HG03342 (cell line): ENCODE data around the gene NCKAP5.

ENCODE experiments used
- ATAC-seq: cut with Tn5 transposase; IDR thresholded peaks from one replicate; pipeline ENCODE4 v1.9.1; 2021; ENCODE audit warnings: mild to moderate bottlenecking, moderate library complexity; ENCODE audit not compliant: unreplicated experiment

NCKAP5 gene

DNA sequence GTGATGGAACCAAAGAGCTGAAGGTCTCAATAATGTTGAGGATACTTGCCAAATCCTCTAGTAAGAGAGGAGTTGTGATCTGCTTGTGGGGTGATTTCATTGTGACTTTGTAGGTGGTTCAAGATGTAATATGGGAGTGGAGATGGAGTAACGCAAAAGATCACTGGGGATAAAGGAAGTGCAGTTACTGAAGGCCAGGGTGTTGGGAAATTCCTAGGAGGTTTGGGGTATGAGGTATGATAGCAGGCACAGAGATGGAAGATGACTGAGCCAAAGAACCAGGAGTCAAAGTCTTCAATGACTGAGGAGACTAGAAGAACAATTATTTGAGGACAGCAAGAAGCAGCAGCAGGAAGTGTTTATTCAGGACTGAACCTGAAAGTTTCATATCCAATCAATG lies 222.6 kb downstream of the NCKAP5 start:
- ATAC-seq: no peak

DNA sequence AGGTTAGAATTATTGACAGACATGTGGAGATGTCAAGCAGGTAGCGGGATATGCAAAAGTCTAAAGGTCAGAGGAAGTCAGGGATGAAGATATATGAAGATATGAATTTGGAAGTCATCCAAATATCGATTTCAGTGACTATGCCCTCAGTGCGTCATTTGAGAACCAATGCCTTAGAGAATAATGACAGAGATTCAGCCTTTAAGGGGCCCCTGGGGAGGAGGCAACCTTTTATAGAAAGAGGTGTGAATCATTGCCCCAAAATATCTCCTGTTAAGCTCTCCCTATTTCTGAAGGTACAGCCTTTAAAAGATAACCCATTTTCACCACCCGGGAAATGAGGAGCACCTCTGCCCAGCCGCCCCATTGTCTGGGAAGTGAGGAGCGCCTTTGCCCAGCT lies 223.4 kb downstream of the NCKAP5 start:
- ATAC-seq: no peak

DNA sequence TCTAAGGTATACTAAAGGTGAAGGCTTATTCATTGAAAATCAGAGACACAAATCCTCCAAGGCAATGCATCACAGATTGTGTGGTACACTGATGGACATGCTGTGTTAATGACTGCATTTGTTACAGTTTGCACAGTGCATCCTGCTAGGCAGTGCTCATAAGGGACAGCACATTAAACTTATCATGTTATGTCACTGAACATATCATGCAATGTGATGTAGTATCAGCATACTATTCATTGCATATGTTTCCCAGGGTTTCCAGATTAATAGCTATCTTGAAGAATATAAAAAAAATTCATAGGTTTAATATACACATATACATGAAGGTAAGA lies 225.3 kb downstream of the NCKAP5 start:
- no peak for ATAC-seq

DNA sequence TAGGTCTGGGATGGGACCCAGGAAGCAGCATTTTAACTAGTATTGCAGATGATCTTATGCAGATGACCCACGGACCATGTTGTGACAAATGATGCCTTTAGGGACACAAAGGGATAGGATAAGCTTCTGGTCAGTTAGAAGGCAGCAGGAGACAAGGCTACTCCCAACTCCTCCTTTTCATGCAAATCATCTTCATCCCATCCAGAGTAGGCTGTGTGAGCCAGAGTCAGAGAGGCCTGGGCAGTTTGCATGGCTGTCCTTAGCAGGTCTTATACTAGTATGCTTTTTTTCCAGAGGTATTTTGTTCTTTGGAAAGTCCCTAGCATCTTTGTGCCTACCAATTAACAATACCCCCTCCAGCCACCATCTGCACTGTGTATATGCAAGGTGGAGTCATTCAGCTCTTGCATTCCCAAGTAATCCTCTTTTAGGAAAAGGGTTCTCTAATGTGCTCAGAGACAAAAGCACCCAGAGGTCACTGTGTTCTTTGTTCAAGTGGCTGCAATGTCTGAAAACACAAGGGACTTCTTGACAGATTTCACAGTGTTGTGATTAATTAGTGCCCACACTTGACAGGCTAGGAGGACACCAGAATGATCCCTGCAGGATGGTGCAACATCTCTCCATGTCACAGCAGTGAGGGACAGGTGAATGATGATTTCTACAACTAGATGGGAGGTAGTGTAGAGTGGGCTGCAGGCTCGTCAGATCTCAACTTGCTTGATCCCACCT lies 225.8 kb downstream of the NCKAP5 start:
- no peak for ATAC-seq

DNA sequence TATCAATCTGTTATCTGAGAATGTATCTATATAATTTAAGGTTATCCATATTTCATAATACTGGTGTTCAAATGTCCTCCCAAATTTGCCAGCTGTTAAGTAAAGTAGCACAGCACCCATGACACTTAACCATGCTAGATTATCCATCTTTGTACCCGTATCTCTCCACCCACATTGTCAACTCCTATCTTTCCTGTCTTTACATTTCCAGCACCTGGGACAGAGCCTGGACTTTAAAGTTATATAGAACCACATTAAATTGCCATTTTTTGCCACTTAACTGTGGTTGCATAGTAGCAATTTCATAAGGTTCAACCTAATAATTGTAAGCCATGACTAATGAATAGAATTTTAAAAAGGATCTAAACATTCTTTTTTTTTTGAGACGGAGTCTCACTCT lies 226.7 kb downstream of the NCKAP5 start:
- ATAC-seq: no peak

DNA sequence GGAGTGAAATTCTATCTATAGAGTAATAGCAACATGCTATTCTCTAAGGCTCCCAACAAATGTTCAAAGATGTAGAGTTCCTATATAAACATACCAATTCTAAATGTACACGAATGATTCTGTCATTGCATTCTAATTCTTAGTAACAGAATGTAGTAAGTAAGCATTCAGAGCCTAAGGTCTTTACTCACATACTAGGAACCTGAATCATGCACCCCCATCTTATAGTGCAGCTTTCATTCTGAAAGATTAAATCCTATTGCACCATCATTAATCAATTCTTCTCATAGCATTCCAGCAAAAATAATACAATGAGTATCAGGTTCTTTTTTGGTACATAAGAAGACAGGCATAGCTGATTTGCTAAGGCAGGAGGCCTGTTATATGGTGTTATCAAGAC lies 230.0 kb downstream of the NCKAP5 start:
- ATAC-seq: no peak

DNA sequence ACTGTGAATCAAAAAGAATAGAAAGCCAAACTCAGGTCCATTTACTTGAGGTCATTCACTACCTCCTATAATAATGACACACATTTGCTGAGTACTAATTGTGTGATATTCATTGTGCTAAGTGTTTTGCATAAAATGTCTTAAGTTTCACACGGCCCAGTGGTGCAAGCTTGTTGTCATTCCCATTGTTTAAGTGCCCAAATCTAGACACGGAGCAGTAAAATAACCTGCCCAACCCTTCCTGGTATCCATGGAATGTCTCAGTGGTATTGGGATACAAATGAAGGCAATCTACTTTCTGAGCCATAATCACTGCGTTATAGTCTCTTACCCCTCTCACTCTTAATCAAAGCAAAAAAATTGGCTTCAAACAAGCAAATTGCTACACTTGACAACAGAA lies 233.3 kb downstream of the NCKAP5 start:
- ATAC-seq: no peak

DNA sequence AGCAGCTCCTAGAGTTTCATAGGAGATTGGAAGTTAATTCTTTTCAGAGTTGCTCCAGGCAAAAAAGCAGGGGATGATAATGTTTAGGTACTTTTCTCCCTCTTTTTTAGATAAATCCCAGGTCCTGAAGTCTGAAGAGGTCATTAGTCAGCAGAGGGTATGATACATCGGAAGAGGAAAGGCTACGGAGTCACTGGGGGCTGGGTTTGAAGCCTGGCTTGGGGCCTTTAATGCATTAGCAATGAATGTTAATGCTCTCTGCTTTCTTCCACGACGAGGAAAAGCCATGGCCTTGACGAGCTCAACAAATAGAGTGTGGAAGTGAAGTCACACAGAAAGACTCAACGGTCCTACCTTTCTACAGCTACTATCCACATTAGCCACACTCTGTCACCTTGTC lies 235.1 kb downstream of the NCKAP5 start:
- ATAC-seq: no peak

DNA sequence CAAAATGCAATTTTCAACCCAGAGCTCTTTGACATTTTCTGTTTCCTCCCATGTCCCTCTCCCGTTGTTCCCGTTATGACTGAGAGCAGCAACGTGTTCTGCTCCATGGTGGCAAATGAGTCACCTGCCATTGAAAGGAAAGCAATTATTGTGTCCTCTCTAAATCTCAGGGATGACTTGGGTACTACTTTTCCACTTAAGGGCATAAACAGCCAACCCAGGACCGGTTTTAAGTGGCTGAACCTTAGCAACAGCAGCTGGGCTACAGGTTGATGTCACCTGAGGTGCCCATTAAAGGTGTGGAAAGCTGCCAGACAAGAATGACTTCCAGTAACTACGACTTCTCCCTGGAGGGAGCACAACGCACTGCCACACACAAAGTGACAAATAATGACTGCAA lies 236.8 kb downstream of the NCKAP5 start:
- ATAC-seq: no peak

DNA sequence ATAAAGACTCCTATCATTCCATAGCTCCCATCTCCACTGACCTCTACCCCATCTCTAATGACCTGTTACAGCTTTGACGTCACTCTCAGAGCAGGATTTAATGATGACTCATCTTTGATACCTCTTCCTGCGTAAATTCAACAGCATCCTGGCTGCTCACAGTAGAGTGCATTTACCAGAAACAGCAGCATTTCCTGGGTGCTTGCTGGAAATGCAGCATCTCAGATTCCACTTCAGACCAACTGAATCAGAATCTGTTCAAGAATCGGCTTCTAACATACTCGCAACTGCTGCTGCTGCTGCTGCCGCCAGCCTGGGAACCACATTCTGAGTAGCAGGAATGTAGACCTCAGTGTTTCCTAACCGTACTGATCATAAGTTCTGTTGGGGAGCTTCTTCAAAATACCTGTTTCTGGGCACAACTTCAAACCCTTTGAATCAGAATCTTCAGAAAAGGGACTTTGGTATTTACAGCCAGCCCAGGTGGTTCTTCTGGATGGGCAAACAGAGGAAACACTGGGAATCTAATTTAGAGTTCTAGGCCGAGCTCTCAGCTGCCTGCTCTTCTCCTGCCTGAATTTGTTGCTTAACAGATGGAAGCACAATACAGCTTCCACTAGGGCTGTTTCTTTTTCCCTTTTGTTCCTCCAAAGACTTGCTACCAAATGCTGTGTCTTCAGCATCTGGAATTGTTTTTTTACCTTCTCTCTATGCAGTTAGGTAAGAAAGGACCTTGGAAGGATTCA lies 241.4 kb downstream of the NCKAP5 start:
- no peak for ATAC-seq

DNA sequence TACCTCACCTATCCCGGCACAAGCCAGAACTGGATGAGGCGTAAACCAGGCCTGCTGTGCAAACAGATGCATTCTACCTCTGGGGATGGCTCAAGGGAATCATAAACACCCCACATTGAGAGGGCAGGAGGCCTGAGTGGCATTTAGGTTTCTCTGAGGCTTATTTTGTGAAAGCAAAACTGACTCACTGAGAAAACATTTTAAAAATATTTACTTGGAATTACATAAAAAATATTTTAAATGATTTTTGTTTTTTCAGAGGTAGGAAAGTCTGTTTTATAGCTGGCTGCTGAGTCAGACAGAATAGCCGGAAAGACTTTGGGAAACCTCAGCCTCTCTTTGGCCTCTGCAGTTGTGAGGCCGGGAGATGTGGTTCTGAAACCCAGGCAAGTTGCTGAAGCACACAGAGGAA lies 244.1 kb downstream of the NCKAP5 start:
- ATAC-seq: no peak

DNA sequence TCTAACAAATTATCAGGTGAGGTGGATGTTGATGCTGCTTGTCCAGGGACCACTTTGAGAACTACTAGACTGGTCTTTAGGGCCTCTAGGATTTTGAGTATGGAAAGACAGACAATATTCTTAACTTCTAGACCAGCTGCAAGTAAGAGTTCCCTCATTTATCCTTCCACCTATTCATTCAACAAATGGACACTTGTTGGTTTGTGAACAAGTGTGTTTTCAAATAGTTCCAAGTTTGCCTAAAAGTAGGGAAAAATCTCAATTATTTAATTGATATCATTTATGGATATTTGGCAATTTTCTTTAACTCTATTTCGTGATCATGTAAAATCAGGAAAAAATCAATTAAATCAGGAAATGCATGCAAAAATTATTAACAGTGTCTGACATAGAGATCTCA lies 245.4 kb downstream of the NCKAP5 start:
- no peak for ATAC-seq

DNA sequence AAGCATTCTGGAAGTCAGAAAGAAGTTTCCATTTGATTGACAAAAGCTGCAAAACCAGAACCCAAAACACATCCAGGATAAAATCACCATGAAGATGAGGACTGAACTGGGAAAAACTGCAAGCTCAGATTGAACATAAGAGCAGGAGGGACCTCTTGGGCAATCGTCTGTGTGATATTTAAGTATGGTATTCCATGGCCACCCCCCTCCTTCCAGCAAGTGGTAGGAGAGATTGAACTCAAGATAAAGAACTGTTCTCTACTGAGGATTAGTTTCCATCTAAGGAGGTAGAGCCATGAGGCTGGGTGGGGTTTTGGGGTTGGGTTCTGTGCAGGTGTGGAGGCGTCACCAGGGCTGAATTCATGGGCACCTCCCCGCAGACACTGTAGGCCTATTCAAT lies 251.1 kb downstream of the NCKAP5 start:
- no peak for ATAC-seq

DNA sequence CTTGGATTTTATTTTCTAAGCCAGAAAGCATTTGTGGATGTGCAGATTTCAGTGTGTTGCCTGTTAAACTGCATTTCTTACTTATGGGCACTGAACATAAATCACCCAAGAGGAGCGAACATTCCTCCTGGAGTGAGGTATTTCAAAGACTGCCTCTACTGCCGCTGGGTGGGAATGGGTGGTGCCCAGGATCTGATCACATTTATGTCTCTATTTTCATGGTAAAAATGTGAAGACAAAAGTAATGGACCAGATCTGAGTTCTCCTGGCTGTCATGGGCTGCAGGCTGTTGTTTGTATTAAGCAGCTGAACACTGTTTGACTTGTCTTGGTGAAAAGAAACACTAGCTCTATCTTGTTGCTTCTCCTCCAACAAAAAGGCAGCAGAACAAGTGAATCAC lies 251.7 kb downstream of the NCKAP5 start:
- ATAC-seq: no peak

DNA sequence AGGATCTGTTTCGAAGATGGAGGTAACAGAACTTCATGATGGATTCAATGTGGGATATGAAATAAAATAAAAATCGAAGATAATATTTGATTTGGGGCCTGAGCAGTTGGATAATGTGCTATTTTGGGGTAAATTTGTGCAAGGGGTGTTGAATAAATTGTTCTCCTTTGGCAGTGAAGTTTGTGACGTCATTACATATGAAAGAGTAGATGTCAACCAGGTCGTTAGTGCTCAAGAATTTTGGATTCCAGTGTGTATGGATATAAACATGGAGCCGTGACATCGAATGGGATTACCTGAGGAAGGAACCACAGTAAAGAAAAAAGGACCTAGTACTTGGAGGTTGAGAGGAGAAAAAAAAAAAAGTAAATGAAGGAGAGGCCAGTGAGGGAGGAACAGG lies 253.0 kb downstream of the NCKAP5 start:
- ATAC-seq: no peak

DNA sequence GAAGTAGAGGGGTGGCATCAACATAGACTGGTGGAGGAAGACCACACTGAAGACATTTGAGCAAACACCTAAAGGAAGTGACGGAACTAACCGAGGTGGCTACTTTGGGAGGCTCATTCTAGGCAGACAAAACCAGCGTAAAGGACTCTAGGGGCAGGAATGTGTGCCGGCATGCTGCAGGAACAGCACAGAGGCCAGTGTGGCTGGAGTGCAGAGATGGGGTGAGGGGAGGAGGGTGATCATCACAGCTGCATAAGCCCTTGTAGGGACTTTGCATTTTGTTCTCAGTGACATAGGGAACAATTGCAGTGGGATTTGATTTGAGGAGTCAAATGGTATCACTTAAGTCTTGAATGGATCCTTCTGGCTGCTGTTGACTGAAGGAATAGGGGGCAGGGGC lies 253.5 kb downstream of the NCKAP5 start:
- ATAC-seq: no peak

DNA sequence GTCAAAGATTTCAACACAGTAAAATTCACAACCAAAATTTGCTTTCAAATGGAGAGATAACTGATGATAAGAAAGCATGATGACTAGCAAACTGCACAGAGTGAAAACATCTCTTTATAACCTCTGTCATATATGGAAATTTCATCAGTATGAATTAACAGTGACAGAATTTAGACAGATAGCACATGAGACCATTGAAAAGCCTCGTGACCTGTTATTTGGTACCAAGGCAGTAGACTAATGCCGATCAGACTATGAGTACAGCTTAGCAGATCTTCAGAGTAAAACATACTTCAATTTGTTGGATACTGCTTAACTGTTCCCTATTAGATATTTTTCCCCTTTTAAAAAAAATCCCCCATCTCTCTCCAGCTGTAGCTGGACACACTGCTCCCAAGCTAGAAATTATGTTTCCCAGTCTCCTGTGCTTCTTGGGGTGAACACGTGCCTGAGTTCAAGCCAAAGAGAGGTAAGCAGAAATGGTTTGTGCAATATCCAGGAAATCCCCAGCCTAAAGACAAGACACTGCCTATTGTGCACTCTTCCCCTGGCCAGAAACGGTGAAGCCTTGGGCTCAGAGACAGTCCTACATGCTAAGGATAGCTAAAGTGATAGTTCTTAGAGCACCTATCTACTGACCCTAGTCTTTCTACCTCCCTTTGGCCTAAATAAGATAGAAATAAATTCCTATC lies 256.1 kb downstream of the NCKAP5 start:
- ATAC-seq: no peak

DNA sequence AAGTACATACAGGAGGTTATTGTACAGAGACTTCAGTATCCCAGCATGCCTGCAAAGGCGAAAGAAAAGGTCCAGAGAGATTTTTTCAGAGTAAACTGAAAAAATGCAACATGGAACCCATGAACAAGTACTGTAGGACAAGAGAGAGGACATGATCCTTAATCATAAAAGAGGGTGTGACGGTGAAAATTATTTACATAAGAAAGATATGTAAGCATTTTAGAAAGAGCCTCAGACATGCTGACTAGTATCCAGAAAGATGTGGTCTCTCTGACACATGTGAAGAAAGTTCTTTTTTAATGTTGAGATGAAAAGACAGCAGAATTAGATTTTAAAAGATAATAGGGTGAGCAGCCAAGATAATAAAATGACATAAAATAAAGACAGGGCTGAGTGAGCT lies 262.0 kb downstream of the NCKAP5 start:
- ATAC-seq: no peak

DNA sequence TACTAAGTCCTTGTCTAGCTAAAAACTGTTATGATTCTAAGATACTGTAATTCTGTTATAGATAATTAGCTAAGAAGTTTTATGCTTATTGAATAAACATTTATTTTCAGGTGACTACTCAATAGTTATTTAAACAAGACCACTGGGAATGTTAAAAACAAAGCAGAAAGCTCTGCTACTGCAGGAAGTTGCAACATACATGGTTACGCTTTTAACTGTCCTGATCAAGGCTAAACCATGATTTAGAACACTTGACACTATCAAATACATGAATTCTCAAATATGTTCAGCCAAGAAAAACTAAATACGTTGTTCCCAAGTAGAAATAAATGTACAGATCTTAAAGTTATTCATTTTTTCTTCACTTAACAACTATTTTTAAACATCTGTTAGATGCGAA lies 263.9 kb downstream of the NCKAP5 start:
- ATAC-seq: no peak

DNA sequence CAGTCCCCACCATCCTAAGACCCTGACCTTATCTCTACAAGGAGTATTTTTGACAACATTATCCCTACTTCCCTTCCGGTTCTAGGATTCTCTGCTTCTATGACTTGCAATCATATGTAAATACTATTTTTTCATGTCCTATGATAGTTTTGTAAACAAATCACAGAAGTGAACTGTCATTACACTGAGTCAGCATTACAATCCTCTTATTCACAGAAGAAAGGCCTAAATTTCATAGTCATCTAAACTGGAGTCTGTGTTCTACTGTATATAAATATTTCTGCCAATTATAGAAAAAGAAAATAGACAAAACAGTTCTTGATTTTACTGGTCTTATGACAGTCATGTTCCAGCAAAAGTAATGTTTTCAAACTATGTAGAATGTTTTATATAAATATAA lies 265.1 kb downstream of the NCKAP5 start:
- ATAC-seq: no peak

DNA sequence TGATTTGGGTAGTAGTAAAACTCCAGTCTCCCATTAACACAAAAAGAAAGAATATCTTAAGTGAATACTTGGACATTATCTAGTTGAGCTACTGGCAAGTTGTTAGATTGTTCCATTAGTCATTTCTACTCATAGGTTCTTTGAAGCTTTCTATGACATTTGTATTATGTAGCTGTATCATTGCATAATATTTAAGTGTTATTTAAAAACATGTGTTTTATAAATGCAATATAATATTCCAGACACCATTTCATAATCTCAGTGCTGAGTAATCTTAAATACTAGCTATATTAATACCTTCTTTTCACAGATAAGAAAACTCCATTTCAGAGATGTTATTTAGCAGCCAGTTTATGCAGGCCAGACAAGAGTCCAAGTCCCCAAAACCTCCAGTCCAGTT lies 271.9 kb downstream of the NCKAP5 start:
- ATAC-seq: no peak
